Kidney tubule cell (primary cell): Measurements from ENCODE around the gene MAN1B1.
A peak's percentile ranks its signal among the peaks of the same experiment; 100 is the strongest.
"Not testable (repeated sequence)": the region's sequence is repeated elsewhere in the genome, so short reads cannot be mapped to it uniquely, and the experiment has no call there.

Experiments
- DNase-seq: peaks from one replicate; pipeline ENCODE4 v3.0.0-alpha.2; 2018; ENCODE audit warnings: low spot score

The MAN1B1 gene

DNA sequence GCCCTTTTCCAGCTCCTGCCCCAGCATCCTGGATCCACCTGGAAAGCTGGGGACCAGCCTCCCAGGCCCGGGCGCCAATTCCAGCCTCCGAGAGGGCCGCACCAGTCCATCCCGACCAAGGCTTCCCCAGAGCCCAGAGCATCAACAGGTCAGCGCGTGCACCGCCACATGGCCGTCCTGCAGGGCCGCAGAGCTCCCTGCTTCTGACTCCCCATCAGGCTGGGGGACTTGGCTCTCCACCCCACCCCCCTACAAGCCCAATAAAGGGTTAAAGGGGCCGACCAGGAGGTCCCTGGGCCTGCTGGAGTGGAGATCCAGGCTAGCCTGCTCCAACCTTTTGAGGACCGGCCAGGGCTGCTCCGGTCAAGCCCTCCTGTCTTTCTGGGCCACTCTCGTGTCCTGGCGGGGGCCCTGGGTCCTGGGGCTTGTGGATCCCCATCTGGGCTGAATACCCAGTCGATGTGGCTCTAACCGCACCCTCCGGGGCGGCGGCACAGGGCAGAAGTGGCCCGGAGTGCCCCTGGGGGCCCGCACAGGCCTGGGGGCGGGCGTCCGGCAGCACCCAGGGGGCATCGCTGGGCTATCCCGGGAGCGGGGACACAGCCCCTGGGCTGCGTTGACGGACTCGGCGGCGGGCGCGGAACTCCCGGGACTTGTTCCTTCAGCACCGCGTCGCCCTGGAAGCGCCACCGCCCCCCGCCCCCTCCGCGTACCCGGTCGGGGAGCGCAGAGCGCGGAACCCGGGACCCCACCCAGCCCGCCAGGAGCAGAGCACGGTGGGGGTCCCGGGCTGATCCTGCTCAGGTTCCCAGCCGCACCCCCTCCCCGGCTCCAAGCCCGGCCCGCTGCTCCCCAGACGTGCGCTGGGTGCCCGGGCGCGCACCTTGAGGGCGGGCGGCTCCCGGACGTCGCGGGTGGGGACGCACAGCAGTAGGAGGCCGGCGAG lies 33.5 kb upstream of the MAN1B1 start:
- DNase-seq: no peak

DNA sequence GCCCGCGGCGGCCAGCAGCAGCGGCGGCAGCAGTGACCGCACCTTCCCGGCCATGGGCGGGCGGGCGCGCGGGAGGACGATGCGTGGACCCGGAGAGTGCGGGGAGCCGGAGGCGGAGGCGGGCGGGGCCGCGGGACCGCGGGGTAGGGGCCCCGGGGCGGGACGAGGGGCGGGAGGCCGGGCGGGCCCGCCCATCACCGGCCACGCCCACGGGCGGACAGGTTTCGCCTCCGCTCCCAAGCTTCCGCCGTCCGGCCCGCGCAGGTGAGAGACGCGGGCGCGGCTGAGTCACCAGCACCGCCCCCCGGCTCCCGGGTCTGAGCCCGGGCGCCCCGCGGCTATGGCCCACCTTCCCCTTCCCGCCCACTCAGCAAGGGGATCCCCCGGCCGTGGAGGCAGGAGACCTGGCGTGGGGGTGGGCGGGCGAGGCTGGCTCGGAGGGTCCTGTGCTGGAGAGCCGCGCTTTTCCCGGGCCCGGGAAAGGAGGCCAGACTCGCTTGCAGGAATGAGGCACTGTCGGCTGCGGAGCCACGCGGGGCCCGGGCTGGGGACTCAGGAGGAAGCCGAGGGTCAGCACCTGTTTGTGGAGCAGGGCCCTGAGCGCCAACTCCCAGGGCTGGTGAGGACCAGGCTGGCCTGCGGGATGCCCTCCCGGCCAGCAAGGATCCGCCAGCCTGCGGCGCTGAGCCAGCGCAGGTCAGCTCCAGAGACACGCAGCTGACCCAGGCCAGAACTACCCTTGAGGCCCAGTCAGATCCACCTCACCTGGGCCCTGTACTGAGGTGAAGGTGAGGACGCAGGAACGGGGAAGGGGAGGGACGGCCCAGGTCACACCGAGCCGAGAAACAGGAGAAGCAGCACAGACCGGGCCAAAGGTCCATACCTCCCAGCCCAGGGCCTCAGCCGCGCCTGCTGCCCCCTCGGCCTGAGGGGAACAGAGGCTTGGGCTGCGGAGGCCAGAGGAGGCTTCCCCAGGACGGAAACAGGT lies 32.5 kb upstream of the MAN1B1 start, which contains the start of gene ENTPD2:
Gene ENTPD2, minus strand, starts transcription at position 118 of the 988 bp plus-strand sequence. Its CDS starts 64 bp downstream, at position 54.
- peak; percentile 61 for DNase-seq

GRCh38 chr9:137054932-137055384 lies 31.8 kb upstream of the MAN1B1 start:
- no peak for DNase-seq

- DNase-seq: no peak
Measured at GRCh38 chr9:137055385-137056364, 31.1 kb upstream of the MAN1B1 start.

DNA sequence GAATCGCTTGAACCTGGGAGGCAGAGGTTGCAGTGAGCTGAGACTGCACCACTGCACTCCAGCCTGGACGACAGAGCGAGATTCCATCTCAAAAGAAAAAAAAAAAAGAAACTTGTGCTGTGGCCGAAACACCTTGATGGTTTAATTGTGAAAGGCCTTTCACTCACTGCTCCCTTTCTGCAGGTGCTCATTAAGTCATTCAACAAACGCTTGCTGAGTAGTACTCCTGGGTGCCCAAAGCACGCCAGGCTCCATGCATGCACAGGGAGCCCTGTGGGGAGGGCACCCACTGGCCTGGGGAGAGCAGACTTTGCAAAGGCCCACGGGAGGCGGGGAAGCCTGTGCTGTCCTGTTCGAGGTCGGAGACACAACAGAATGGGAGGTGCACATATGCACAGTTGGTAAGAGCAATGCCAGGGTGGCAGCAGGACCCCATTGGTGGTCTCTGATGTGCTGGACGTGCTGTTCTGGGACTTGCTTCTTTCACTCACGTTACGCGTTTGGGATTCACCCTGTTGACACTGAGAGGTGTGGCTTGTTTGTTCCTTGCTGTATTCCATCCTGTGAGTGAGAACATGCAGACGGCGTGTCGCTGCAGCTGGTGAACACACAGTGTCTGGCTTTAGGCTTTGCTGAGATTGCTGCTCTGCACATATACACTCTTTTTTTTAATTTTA lies 29.9 kb upstream of the MAN1B1 start:
- DNase-seq: no peak

DNA sequence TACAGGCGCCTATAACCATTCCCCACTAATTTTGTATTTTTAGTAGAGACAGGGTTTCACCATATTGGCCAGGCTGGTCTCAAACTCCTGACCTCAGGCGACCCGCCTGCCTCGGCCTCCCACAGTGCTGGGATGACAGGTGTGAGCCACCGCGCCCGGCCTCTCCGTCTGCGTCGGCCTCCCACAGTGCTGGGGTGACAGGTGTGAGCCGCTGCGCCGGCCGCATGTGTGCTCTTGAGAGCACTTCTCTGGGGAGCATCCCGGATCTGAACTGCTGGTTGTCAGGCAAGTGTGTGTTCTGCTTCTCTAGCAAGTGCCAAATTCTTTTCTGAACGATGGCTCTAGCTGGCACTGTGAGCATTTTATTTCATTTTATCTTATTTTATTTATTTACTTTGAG lies 29.2 kb upstream of the MAN1B1 start:
- no peak for DNase-seq

DNA sequence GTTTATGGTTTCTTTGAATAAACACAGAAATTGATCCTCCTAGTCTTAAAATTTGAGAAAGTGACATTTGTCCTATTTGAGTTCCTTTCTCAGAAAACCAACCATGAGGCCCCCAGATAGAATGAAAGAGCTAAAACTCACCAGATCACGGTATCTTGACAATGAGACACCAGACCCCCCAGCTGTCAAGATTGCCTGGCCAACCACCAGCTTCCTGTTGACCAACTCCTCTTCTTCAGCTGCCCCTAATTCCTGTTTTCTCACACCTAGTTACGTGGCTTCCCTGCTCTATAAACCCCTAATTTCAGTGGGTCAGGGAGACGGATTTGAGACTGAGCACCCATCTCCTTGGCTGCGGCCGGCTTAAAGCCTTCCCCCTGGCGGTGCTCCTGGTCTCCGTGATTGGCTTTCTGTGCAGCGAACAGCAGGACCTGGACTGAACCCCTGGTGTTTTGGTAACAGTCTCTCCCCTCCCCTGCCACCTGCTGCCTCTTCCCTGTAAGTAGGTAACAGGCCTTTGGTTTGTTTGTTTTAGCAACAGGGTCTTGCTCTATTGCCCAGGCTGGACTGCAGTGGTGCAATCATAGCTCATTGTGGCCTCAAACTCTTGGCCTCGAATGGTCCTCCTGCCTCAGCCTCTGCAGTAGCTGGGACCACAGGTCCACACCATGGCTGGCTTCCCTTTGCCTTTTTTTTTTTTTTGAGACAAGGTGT lies 28.1 kb upstream of the MAN1B1 start:
- no peak for DNase-seq

- no peak for DNase-seq
Measured at GRCh38 chr9:137062384-137062783, 24.4 kb upstream of the MAN1B1 start.

DNA sequence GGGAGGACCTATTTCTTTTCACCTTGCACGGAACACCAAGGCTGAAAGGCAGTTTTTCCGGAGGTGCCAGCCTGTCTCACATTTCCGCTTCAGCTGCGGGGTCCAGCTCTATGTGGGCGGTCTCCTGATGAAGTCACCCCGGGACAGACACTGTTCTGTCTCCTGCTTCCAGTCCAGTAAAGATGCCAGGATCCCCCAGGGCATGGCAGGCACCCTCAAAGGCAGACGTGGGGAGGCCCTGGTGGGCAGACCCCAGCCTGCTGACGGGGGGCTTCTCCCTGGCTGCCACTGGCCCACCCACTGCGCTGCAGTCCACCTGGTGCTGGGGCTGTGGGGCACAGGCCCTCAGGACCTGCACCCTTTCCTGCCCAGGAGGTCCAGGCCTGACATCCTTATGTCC lies 24.0 kb upstream of the MAN1B1 start:
- not testable (repeated sequence) for DNase-seq

DNA sequence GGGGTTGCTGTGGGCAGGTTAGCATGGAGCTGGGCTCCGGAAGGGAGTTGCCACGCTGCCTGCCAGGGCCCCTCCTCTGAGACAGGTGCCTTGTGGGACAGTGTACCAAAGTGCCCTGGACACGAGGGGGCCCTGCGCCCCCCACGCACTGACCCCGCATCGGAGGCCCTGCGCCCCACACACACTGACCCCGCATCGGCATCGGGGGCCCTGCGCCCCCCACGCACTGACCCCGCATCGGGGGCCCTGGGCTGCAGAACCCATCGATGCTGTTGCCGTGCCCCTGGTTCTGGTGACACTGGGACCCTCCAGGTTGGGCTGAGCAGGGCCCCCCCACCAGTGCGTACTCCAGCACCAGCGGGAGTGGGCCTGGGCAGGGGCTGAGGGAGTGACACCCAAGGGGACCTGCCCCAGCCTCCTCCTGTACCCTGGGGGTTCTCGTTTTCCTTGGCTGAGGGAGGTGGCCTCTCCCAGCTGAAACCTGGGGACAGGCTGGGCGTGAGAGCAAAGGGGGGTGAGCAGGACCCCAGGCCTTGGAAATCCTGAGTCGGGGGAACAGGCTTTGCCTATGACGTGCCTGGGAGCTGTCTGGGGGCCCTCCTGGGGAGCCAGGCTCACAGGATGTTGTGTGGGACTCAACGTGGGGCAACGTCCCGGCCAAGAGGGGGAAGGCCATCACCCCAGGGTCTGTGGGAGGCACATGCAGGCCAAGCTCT lies 23.3 kb upstream of the MAN1B1 start:
- no peak for DNase-seq

DNA sequence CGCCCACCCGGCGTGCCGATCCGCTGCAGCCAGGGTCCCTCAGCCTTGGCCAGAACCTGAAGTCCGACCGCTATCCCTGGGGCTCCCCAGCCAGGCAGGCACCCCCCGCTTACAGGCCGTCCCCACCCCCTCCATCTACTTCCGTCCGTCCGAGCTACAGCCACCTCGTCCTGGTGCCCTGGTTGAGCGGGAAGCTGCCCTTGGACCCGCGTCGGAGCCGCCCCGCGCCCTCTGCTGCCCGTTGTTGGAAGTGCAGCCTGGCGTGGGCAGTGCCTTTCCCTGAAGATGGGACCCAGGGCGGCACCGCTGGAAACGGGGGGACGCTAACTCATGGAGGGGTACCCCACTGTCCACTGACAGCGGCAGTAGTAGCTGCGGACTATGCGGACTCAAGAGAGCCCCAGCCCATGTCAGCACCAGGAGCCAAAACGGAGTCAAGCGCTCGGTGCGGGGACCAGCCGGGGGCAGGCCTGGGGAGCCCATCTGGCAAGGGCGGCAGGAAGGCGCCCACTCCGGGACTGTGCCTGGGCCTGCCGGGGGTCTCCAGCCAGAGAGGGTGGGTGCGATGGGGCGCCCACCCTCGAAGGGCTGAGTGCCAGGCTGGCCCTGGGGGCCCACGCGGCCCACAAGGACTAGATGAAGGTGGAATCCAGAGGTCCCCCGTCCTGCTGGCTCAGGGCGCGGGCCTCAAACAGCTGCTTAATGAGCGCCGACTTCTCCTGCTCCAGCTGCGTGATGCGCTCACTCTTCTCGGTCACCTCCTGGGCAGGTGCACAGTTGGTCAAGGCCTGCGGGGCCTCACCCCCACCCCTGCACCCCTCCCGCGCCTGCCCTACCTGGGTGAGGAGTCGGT lies 22.5 kb upstream of the MAN1B1 start:
- DNase-seq: peak; percentile 66

DNA sequence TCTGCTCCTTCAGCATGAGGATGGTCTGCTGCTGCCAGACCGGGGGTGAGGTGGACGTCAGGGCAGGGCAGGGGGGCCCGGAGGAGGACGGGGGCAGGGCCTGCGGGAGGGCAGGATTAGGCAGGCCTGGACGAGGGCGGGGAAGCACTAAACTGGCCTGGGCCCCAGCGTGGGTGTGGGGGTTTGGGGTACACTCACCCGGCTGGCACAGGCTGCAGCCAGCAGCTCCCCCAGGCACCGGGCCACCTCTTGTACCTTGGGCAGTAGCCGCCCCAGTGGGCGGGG lies 22.0 kb upstream of the MAN1B1 start:
- no peak for DNase-seq

DNA sequence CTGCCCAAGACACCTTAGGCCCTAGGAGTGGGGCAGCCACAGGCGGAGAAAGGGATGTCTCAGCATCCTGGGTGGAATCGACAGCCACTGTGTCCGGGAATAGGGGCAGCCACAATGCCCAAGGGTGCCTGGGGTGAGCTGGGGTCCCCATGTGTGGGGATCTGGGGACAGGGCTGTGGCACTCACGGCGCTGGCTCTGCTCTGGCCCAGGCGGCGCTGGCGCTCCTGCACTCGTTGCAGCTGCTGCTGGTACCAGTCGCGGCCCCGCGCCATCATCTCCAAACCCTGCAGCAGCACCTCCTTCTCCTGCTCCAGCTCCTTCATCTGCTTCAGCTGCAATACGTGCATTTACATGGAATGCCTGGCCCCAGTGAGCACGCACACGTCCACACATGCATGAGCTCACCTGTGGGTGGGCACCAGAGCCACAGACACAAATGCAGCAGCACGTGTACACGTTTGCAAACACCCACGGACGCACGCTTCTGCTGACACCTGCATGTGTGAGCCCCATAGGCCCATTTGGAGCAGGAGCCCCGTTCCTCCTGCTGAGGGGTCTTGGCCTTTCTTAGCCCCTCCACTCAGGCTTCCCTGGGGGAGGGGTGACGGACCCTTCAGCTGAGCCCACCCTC lies 21.3 kb upstream of the MAN1B1 start:
- no peak for DNase-seq

DNA sequence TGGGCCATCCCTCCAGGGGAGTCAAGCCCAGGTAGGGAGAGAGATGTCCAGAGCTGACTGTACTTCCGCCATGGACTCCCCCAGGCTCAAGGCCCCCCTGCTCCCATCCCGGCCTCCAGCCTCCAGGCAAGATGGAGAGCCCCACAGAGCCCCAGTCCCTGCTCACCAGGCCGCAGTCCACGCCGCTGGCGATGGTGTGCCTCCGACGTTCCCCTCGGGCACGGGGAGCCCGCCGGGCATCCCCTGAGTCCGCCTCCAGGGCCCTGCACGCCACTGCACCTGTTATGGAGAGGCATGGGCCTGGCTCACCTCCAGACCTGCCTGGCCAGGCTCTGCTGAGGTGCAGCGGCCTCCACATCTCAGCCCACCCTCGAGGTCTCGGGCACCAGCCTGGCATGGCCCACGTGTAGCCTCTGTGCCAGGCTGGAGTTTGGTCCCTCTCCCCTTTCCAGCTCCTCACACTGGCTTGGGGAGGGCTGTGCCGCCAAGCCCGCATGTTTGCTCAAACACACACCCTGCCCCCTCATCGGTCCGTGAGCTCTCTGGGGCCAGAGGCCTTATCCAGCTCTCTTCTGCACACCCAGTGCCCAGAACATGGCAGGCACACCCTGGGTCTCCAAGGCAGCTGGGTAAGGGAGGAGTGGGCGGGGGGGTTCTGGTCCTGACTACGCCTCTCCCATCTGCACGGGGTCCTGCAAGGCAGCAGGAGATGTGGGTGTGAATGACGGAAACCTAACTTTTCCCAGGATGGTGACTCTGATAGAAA lies 20.5 kb upstream of the MAN1B1 start:
- DNase-seq: no peak

DNA sequence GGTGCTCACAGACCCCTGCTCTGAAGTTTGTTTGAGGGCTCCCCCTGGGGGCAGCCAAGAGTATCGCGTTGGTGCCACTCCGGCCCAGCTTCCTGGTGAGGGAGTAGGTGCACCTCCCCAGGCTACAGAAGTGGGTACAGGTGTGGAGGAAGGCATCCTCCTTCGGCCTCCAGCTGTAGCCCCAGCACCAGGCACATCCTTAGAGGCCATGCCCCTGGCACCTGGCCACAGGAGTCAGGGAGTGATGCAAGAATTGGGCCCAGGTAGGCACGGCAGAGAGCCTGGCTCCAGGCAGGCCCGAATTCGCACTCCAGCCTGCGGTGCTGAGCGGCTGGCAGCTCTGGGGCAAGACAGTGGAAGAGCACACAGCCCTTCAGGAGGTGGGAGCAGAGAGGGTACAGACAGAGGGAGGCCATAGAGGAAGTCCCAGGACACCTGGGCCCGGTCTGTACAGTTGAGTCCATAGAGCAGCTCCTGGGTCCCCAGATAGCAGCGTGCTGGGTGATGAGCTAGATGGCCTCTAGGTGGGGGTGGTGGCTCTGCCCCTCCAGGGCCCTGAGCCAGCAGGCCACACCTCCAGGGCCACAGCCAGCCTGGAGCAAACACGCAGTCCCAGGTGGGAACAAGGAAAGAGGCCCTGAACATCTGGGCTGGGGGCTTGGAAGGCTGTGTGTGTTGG lies 18.8 kb upstream of the MAN1B1 start:
- DNase-seq: peak; percentile 86
